SK-N-SH treated with all-trans-retinoic acid at 6 μM for 48 hours (cell line): ENCODE results near the gene HMGCR.

Experiments used
- ARNTL ChIP-seq: fragments of 450-650 bp; formaldehyde crosslinking; IDR thresholded peaks from 2 replicates; pipeline ENCODE4 v1.5.0; 2020; ENCODE audit warnings: low read depth, mild to moderate bottlenecking, moderate library complexity, borderline replicate concordance
- BACH2 ChIP-seq: fragments of 250-450 bp; sonication (Bioruptor Pico); IDR thresholded peaks from 2 replicates; pipeline ENCODE4 v1.9.0; 2021; ENCODE audit warnings: mild to moderate bottlenecking, borderline replicate concordance
- GLIS3 ChIP-seq: fragments of 250-450 bp; sonication (Bioruptor Pico); IDR thresholded peaks from 2 replicates; pipeline ENCODE4 v1.5.0; 2020; ENCODE audit warnings: mild to moderate bottlenecking, moderate library complexity
- ISL1 ChIP-seq: fragments of 250-450 bp; sonication (Bioruptor Pico); IDR thresholded peaks from 2 replicates; pipeline ENCODE4 v2.1.2; 2022; ENCODE audit warnings: mild to moderate bottlenecking, moderate library complexity
- OSR1 ChIP-seq: fragments of 250-450 bp; sonication (Bioruptor Pico); IDR thresholded peaks from 2 replicates; pipeline ENCODE4 v1.8.0; 2022; ENCODE audit warnings: moderate library complexity, mild to moderate bottlenecking, inconsistent platforms
- PATZ1 ChIP-seq: fragments of 250-450 bp; sonication (Bioruptor Pico); IDR thresholded peaks from 2 replicates; pipeline ENCODE4 v1.8.0; 2020; ENCODE audit warnings: mild to moderate bottlenecking, moderate library complexity, borderline replicate concordance
- RARB ChIP-seq: fragments of 250-450 bp; sonication (Bioruptor Pico); IDR thresholded peaks from 2 replicates; pipeline ENCODE4 v1.8.0; 2021; ENCODE audit warnings: mild to moderate bottlenecking, moderate library complexity
- TCF4 ChIP-seq: fragments of 250-450 bp; sonication (Bioruptor Pico); IDR thresholded peaks from 2 replicates; pipeline ENCODE4 v1.8.0; 2021; ENCODE audit warnings: mild to moderate bottlenecking, moderate library complexity, borderline replicate concordance
- TOX ChIP-seq: fragments of 250-450 bp; sonication (Bioruptor Pico); IDR thresholded peaks from 2 replicates; pipeline ENCODE4 v1.8.0; 2021; ENCODE audit warnings: mild to moderate bottlenecking, moderate library complexity, borderline replicate concordance
- TSHZ2 ChIP-seq: fragments of 250-450 bp; sonication (Bioruptor Pico); IDR thresholded peaks from 2 replicates; pipeline ENCODE4 v1.5.0; 2020; ENCODE audit warnings: mild to moderate bottlenecking, moderate library complexity
- ZFP3 ChIP-seq: fragments of 250-450 bp; sonication (Bioruptor Pico); IDR thresholded peaks from 2 replicates; pipeline ENCODE4 v1.5.0; 2020; ENCODE audit warnings: mild to moderate bottlenecking, moderate library complexity
- ZNF70 ChIP-seq: fragments of 450-650 bp; formaldehyde crosslinking; IDR thresholded peaks from 2 replicates; pipeline ENCODE4 v1.5.0; 2020; ENCODE audit warnings: mild to moderate bottlenecking, moderate library complexity
- ZNF8 ChIP-seq: fragments of 450-650 bp; formaldehyde crosslinking; IDR thresholded peaks from 2 replicates; pipeline ENCODE4 v1.5.0; 2020; ENCODE audit warnings: mild to moderate bottlenecking, moderate library complexity

GRCh38 chr5:75380099-75380498 is 43.1 kb downstream of the HMGCR start:
- TF ChIP-seq GLIS3 (no peak), TSHZ2 (CRISPR knock-in tag) (no peak), OSR1 (no peak), ZNF70 (CRISPR knock-in tag) (no peak), ARNTL (CRISPR knock-in tag) (no peak), BACH2 (no peak), PATZ1 (no peak), ZFP3 (CRISPR knock-in tag) (no peak), TCF4 (CRISPR knock-in tag) (no peak), ZNF8 (CRISPR knock-in tag) (no peak), RARB (CRISPR knock-in tag) (no peak), TOX (CRISPR knock-in tag) (no peak), ISL1 (CRISPR knock-in tag) (no peak)
